Fibroblast of the aortic adventitia (primary cell): ENCODE results near the gene PARL. TPM values are rescaled to one million over a fixed set of nuclear protein-coding genes. Genes with fewer than 3 reads are reported as not detected.

Experiments used
- DNase-seq: peaks from one replicate; pipeline ENCODE4 v3.0.0-alpha.2; 2010; ENCODE audit warnings: low read depth
- H3K4me3 ChIP-seq: 2 replicates; pipeline ENCODE4 v1.5.1; 2011; ENCODE audit warnings: low read depth, mild to moderate bottlenecking, control low read depth, low read length, moderate library complexity
- total RNA-seq: library from RNA; depleted of rRNA; stranded (reverse); fragments of >200 nt; gene quantifications from 2 replicates; pipeline ENCODE4 v1.2.3, GENCODE V29; 2012; ENCODE audit warnings: low replicate concordance
- TF ChIP-seq, protein P1 (sequence below): IDR thresholded peaks from 2 replicates; pipeline ENCODE4 v1.5.1; 2011; ENCODE audit warnings: mild to moderate bottlenecking, low read length, control low read depth, inconsistent platforms; ENCODE audit not compliant: insufficient read depth

PARL gene
- total RNA-seq, 1 donor: 32.7 TPM

GRCh38 chr3:183824761-183825455, 59.8 kb downstream of the PARL start:
- DNase-seq: no peak
- H3K4me3 ChIP-seq: peak overlapping the region; percentile 69
- TF ChIP-seq, protein P1, sequence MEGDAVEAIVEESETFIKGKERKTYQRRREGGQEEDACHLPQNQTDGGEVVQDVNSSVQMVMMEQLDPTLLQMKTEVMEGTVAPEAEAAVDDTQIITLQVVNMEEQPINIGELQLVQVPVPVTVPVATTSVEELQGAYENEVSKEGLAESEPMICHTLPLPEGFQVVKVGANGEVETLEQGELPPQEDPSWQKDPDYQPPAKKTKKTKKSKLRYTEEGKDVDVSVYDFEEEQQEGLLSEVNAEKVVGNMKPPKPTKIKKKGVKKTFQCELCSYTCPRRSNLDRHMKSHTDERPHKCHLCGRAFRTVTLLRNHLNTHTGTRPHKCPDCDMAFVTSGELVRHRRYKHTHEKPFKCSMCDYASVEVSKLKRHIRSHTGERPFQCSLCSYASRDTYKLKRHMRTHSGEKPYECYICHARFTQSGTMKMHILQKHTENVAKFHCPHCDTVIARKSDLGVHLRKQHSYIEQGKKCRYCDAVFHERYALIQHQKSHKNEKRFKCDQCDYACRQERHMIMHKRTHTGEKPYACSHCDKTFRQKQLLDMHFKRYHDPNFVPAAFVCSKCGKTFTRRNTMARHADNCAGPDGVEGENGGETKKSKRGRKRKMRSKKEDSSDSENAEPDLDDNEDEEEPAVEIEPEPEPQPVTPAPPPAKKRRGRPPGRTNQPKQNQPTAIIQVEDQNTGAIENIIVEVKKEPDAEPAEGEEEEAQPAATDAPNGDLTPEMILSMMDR: no peak

DNA sequence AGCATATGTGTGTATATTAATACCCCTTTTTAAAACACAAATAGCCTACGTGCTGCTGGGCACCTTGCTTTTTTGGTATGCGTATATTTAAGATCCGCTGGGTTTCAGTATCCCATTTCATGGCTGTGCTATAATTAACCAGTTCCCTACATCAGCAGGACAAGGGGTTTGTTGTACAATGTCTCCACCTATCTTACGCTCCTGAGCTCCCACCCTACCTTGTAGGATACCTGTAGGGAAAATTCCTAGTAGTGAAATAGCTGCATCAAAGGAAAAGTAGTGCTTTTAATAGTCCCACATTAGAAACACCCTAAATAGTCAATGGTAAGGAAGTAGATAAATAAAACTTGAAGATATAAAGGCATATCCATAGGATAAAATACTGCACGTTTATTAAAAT, 60.7 kb downstream of the PARL start:
- H3K4me3 ChIP-seq: no peak overlapping the region
- no peak for DNase-seq
- TF ChIP-seq, protein P1: no peak

DNA sequence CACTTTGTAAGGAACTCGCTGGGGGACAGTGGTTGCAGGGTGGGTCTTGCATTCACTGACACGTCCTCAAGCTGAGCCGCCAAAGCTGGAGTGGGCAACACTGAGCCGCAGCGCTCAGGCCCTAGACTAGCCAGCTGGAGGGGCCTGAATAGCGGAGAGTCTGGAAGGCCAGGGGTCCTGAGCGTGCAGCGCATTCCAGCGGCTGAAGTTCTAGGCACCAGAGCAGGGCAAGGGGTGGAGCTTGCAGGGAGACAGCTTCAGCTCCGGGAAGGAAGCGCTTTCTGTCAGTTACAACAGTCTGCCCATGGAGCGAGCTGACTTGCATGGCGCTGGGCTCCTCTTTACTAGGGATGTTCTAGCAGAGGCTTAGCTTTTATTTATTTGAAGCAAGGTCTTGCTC, 62.0 kb downstream of the PARL start:
- H3K4me3 ChIP-seq: no peak overlapping the region
- TF ChIP-seq, protein P1: no peak
- no peak for DNase-seq

GRCh38 chr3:183819831-183820230, 64.8 kb downstream of the PARL start:
- H3K4me3 ChIP-seq: no peak overlapping the region
- TF ChIP-seq, protein P1: no peak
- DNase-seq: no peak

GRCh38 chr3:183818706-183819624, 65.7 kb downstream of the PARL start:
- no peak for DNase-seq
- TF ChIP-seq, protein P1: no peak
- H3K4me3 ChIP-seq: no peak overlapping the region

- H3K4me3 ChIP-seq: no peak overlapping the region
- TF ChIP-seq, protein P1: no peak
- DNase-seq: no peak
Measured at GRCh38 chr3:183818041-183818620, 66.5 kb downstream of the PARL start.
